Sigmoid colon (tissue), 7 donors: ENCODE results near the gene SFMBT2. TPM values are rescaled to one million over a fixed set of nuclear protein-coding genes. Genes with fewer than 3 reads are reported as not detected.

Experiments used
- DNase-seq: peaks from one replicate; pipeline ENCODE4 v3.0.0-alpha.2; 2019
- H3K27ac ChIP-seq, 4 donors: fragments of 200-600 bp; sonication (generic); one replicate each; pipeline ENCODE4 v1.5.1; 2016 to 2019; ENCODE audit warnings: mild to moderate bottlenecking in 1 of 4
- H3K27me3 ChIP-seq, 3 donors: fragments of 200-600 bp; sonication (generic); one replicate each; pipeline ENCODE4 v1.5.1; 2019; ENCODE audit warnings: mild to moderate bottlenecking in 1 of 3
- H3K36me3 ChIP-seq, 4 donors: fragments of 200-600 bp; sonication (generic); one replicate each; pipeline ENCODE4 v1.5.1; 2016 to 2019
- H3K4me1 ChIP-seq, 4 donors: fragments of 200-600 bp; sonication (generic); one replicate each; pipeline ENCODE4 v1.5.1; 2017 to 2019
- H3K4me3 ChIP-seq, 4 donors: fragments of 200-600 bp; sonication (generic); one replicate each; pipeline ENCODE4 v1.5.1; 2017 to 2019; ENCODE audit warnings: mild to moderate bottlenecking in 2 of 4, moderate library complexity in 1 of 4
- H3K9me3 ChIP-seq, 4 donors: fragments of 200-600 bp in 3 of 4; sonication (generic) in 3 of 4; one replicate each; pipeline versions ENCODE4 v1.5.1 to v1.6.1; 2013 to 2019
- EP300 ChIP-seq, 4 donors: sonication (generic); formaldehyde crosslinking; IDR thresholded peaks; one replicate each; pipeline ENCODE4 v1.6.1; 2017; ENCODE audit warnings: antibody characterized with exemption in 4 of 4
- POLR2A ChIP-seq, 2 donors: fragments of 450-650 bp; IDR thresholded peaks; one replicate each; pipeline ENCODE4 v1.6.1; 2016; ENCODE audit warnings: antibody characterized with exemption in 2 of 2, mild to moderate bottlenecking in 2 of 2, moderate library complexity in 2 of 2
- POLR2AphosphoS5 ChIP-seq, 4 donors: sonication (generic); formaldehyde crosslinking; IDR thresholded peaks; one replicate each; pipeline ENCODE4 v1.6.1; 2017; ENCODE audit warnings: antibody characterized with exemption in 4 of 4
- WGBS, 2 donors: extraction: QIAGEN DNeasy Blood & Tissue Kit; methylation state at CpG; one replicate each; pipeline ENCODE4 v1.1.7; 2013; 5-methylcytosine and 5-hydroxymethylcytosine counted together
- intact Hi-C: fragments of 100-400 bp; cut with DNase I; formaldehyde crosslinking; loops from one replicate; pipeline ENCODE4 v1.15.1; 2023
- polyA plus RNA-seq, 3 donors: library from polyadenylated mRNA; stranded (reverse); fragments of 200-250 nt; gene quantifications; one replicate each; pipeline ENCODE4 v1.2.3, GENCODE V29; 2013
- total RNA-seq, 4 donors: library from RNA; depleted of rRNA; stranded (reverse); fragments of >200 nt; gene quantifications; one replicate each; pipeline ENCODE4 v1.1.0, GENCODE V29; 2016
- TF ChIP-seq, protein P1 (sequence below), 4 experiments: fragments of 450-650 bp in 3 of 4; fragments of 200-600 bp in 1 of 4; IDR thresholded peaks; one replicate each; pipeline ENCODE4 v1.5.1; 2016 to 2019; ENCODE audit warnings: antibody characterized with exemption in 4 of 4, mild to moderate bottlenecking in 3 of 4, moderate library complexity in 2 of 4
- donor health status: healthy with polysubstance abuse.
- donor health status: Bipolar disorder and iron deficiency.
- donor health status: healthy.

Gene SFMBT2
- total and polyA plus RNA-seq, 7 donors: 0.60 to 6.4 (median 4.2) TPM

DNA sequence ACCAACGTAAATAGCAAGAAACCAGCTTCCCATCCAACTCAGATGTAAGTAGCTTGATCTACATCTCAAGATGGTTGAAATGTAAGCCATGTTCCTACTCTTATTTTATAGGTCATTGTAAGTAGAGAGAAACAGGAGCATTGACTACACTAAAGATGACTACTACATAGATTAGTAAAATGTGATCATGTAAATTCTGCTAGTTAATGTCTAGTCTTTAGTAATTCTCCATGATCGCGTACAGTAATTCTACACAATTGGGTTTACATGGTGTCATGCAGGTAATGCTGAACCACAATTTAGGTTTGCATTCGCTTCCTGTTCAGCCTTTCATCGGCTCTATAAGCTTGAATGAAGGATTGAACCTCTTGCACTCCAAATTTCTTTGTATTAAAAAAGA is 14.9 kb upstream of the SFMBT2 start:
- Histone ChIP-seq H3K4me1 (no peaks in the 10 kb centered on the region), H3K27ac (no peak overlapping the region), H3K9me3 (no peaks in the 10 kb centered on the region), H3K27me3 (no peaks in the 10 kb centered on the region), H3K36me3 (no peaks in the 10 kb centered on the region), H3K4me3 (no peak overlapping the region)
- TF ChIP-seq EP300 (IDR thresholded peaks at IDR 0.05) (no peak), POLR2AphosphoS5 (IDR thresholded peaks at IDR 0.05) (no peak), POLR2A (IDR thresholded peaks at IDR 0.05) (no peak)
- TF ChIP-seq, protein P1, sequence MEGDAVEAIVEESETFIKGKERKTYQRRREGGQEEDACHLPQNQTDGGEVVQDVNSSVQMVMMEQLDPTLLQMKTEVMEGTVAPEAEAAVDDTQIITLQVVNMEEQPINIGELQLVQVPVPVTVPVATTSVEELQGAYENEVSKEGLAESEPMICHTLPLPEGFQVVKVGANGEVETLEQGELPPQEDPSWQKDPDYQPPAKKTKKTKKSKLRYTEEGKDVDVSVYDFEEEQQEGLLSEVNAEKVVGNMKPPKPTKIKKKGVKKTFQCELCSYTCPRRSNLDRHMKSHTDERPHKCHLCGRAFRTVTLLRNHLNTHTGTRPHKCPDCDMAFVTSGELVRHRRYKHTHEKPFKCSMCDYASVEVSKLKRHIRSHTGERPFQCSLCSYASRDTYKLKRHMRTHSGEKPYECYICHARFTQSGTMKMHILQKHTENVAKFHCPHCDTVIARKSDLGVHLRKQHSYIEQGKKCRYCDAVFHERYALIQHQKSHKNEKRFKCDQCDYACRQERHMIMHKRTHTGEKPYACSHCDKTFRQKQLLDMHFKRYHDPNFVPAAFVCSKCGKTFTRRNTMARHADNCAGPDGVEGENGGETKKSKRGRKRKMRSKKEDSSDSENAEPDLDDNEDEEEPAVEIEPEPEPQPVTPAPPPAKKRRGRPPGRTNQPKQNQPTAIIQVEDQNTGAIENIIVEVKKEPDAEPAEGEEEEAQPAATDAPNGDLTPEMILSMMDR (IDR thresholded peaks at IDR 0.05): no peak
- intact Hi-C loops: no loop called here
- whole genome bisulfite sequencing, 2 donors: 85 to 95% methylated on average over 5 of the region's 5 CpGs
- no peak for DNase-seq

- no peak for DNase-seq
- intact Hi-C loops: no loop called here
- 65 to 78% methylated on average over 3 of the region's 3 CpGs for WGBS, 2 donors
- Histone ChIP-seq H3K27me3 (no peaks in the 10 kb centered on the region), H3K9me3 (no peaks in the 10 kb centered on the region), H3K4me3 (no peak overlapping the region), H3K36me3 (no peaks in the 10 kb centered on the region), H3K27ac (no peak overlapping the region), H3K4me1 (no peaks in the 10 kb centered on the region)
- TF ChIP-seq, protein P1 (IDR thresholded peaks at IDR 0.05): no peak
- TF ChIP-seq POLR2A (IDR thresholded peaks at IDR 0.05): no peak
- TF ChIP-seq EP300 (IDR thresholded peaks at IDR 0.05): no peak
- TF ChIP-seq POLR2AphosphoS5 (IDR thresholded peaks at IDR 0.05): no peak
Observed at GRCh38 chr10:7424919-7425318, 14.1 kb upstream of the SFMBT2 start.

DNA sequence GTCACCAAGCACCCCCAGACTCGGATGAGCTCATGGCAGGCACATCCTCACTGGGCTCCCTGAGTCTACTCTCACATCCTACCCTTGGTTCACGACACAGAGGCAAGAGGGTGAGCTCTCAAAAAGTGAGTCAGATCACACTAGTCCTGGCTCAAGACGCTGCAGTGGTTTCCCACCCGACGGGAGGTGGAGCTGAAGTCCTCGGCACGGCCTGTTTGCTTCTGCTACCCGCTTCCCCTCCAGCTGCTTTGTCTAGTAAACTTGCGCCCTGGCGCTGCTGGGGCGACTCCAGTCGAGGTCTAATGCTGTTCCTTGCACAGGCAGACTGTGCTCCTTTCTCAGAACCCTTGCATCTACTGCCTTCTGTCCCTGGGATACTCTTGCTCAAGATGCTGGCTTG is 13.5 kb upstream of the SFMBT2 start:
- no peaks in the 10 kb centered on the region for H3K9me3 ChIP-seq
- no peaks in the 10 kb centered on the region for H3K27me3 ChIP-seq
- no peaks in the 10 kb centered on the region for H3K4me1 ChIP-seq
- H3K27ac ChIP-seq: no peak overlapping the region
- no peak overlapping the region for H3K4me3 ChIP-seq
- H3K36me3 ChIP-seq: no peaks in the 10 kb centered on the region
- intact Hi-C loops: no loop called here
- no peak for DNase-seq
- WGBS, 2 donors: 66 to 72% methylated on average over 12 of the region's 12 CpGs
- no peak for TF ChIP-seq POLR2A (IDR thresholded peaks at IDR 0.05)
- TF ChIP-seq POLR2AphosphoS5 (IDR thresholded peaks at IDR 0.05): no peak
- TF ChIP-seq EP300 (IDR thresholded peaks at IDR 0.05): no peak
- TF ChIP-seq, protein P1 (IDR thresholded peaks at IDR 0.05): no peak

- no peaks in the 10 kb centered on the region for H3K36me3 ChIP-seq
- WGBS, 2 donors: 20 to 46% methylated on average over 6 of the region's 6 CpGs
Observed at GRCh38 chr10:7423521-7423920, 12.7 kb upstream of the SFMBT2 start.

More at GRCh38 chr10:7423521-7423920, 12.7 kb upstream of the SFMBT2 start:
- Histone ChIP-seq H3K27ac (no peak overlapping the region), H3K9me3 (no peaks in the 10 kb centered on the region), H3K4me3 (no peak overlapping the region), H3K27me3 (no peaks in the 10 kb centered on the region), H3K4me1 (no peaks in the 10 kb centered on the region)
- DNase-seq: no peak
- intact Hi-C loops: no loop called here
- TF ChIP-seq EP300 (IDR thresholded peaks at IDR 0.05): no peak
- no peak for TF ChIP-seq POLR2AphosphoS5 (IDR thresholded peaks at IDR 0.05)
- no peak for TF ChIP-seq POLR2A (IDR thresholded peaks at IDR 0.05)
- TF ChIP-seq, protein P1 (IDR thresholded peaks at IDR 0.05): no peak
